SK-N-SH treated with all-trans-retinoic acid at 6 μM for 48 hours (cell line): ENCODE results near the gene CSNK1D.

ENCODE experiments used
- ARNTL ChIP-seq: fragments of 450-650 bp; formaldehyde crosslinking; IDR thresholded peaks from 2 replicates; pipeline ENCODE4 v1.5.0; 2020; ENCODE audit warnings: low read depth, mild to moderate bottlenecking, moderate library complexity, borderline replicate concordance
- BACH2 ChIP-seq: fragments of 250-450 bp; sonication (Bioruptor Pico); IDR thresholded peaks from 2 replicates; pipeline ENCODE4 v1.9.0; 2021; ENCODE audit warnings: mild to moderate bottlenecking, borderline replicate concordance
- PPARA ChIP-seq: fragments of 250-450 bp; sonication (Bioruptor Pico); IDR thresholded peaks from 2 replicates; pipeline ENCODE4 v1.5.0; 2020; ENCODE audit warnings: mild to moderate bottlenecking, borderline replicate concordance
- TCF4 ChIP-seq: fragments of 250-450 bp; sonication (Bioruptor Pico); IDR thresholded peaks from 2 replicates; pipeline ENCODE4 v1.8.0; 2021; ENCODE audit warnings: mild to moderate bottlenecking, moderate library complexity, borderline replicate concordance

GRCh38 chr17:82320956-82321927, 47.7 kb upstream of the CSNK1D start:
- no peak for TF ChIP-seq ARNTL (CRISPR knock-in tag)
- TF ChIP-seq BACH2 (CRISPR knock-in tag) = no peak
- TF ChIP-seq PPARA (CRISPR knock-in tag) = no peak
- no peak for TF ChIP-seq TCF4 (CRISPR knock-in tag)
